Neural progenitor cell (in vitro differentiated cells): Measurements from ENCODE around the gene TBX18.

Source experiments
- CTCF ChIP-seq: fragments of 200-600 bp; sonication (generic); IDR thresholded peaks from 2 replicates; pipeline ENCODE4 v1.5.1; 2017; ENCODE audit warnings: antibody characterized with exemption, mild to moderate bottlenecking
- EZH2 ChIP-seq: fragments of 200-600 bp; sonication (generic); IDR thresholded peaks from 2 replicates; pipeline ENCODE4 v1.6.1; 2017; ENCODE audit warnings: antibody characterized with exemption, mild to moderate bottlenecking, moderate library complexity
- EZH2phosphoT487 ChIP-seq: fragments of 200-600 bp; sonication (generic); IDR thresholded peaks from 2 replicates; pipeline ENCODE4 v1.6.1; 2017; ENCODE audit warnings: antibody characterized with exemption

- no peak for TF ChIP-seq EZH2phosphoT487
- TF ChIP-seq CTCF, result peak; percentile 7
- no peak for TF ChIP-seq EZH2
These were observed 12.1 kb downstream of the TBX18 start for GRCh38 chr6:84752118-84752850.
